Measurements from ENCODE around the gene ASPRV1.

The ASPRV1 gene

GRCh38 chr2:69914164-69914949 is 47.1 kb downstream of the ASPRV1 start:
- peak overlapping the region; percentile 98 to 100 for H3K27ac ChIP-seq (ENCODE audit: low read depth in 2 of 2, low read length in 2 of 2)

GRCh38 chr2:69911985-69912563 is 49.4 kb downstream of the ASPRV1 start:
- peaks cover 0 to 13% of the 10 kb centered on the region in 2 donors for H3K4me1 ChIP-seq (ENCODE audit: control insufficient read depth in 2 of 2, insufficient read depth in 2 of 2, low read length in 2 of 2)
- H3K27ac ChIP-seq (ENCODE audit: low read depth in 2 of 2, low read length in 2 of 2): peak overlapping the region in 1 of 2 donors; percentile 7
- H3K9me3 ChIP-seq (ENCODE audit: control insufficient read depth in 2 of 2, low read length in 2 of 2): no peaks in the 10 kb centered on the region
- no peaks in the 10 kb centered on the region for H3K27me3 ChIP-seq (ENCODE audit: control insufficient read depth in 2 of 2, insufficient read depth in 2 of 2, low read length in 2 of 2)
- peak overlapping the region in 1 of 2 donors; percentile 27 for H3K9ac ChIP-seq (ENCODE audit: low read depth in 1 of 2, low read length in 2 of 2)
- H3K4me3 ChIP-seq (ENCODE audit: low read length in 2 of 2): no peak overlapping the region
- H3K36me3 ChIP-seq (ENCODE audit: control insufficient read depth in 2 of 2, insufficient read depth in 2 of 2, low read length in 2 of 2): peaks cover 14 to 17% of the 10 kb centered on the region in 2 donors

More at GRCh38 chr2:69914164-69914949, 47.1 kb downstream of the ASPRV1 start:
- peaks cover 0 to 15% of the 10 kb centered on the region in 2 donors for H3K4me1 ChIP-seq (ENCODE audit: control insufficient read depth in 2 of 2, insufficient read depth in 2 of 2, low read length in 2 of 2)
- no peaks in the 10 kb centered on the region for H3K27me3 ChIP-seq (ENCODE audit: control insufficient read depth in 2 of 2, insufficient read depth in 2 of 2, low read length in 2 of 2)
- H3K9ac ChIP-seq (ENCODE audit: low read depth in 1 of 2, low read length in 2 of 2): peak overlapping the region; percentile 82 to 99
- no peaks in the 10 kb centered on the region for H3K9me3 ChIP-seq (ENCODE audit: control insufficient read depth in 2 of 2, low read length in 2 of 2)
- peaks cover 7 to 12% of the 10 kb centered on the region in 2 donors for H3K36me3 ChIP-seq (ENCODE audit: control insufficient read depth in 2 of 2, insufficient read depth in 2 of 2, low read length in 2 of 2)
- peak overlapping the region; percentile 76 to 77 for H3K4me3 ChIP-seq (ENCODE audit: low read length in 2 of 2)
